ENCODE measurements around the gene GPR39. TPM values are rescaled to one million over a fixed set of nuclear protein-coding genes. Genes with fewer than 3 reads are reported as not detected.
A peak's percentile ranks its signal among the peaks of the same experiment; 100 is the strongest.

The GPR39 gene
- total RNA-seq, 1 donor from 2014 or later, result 9.0 TPM

DNA sequence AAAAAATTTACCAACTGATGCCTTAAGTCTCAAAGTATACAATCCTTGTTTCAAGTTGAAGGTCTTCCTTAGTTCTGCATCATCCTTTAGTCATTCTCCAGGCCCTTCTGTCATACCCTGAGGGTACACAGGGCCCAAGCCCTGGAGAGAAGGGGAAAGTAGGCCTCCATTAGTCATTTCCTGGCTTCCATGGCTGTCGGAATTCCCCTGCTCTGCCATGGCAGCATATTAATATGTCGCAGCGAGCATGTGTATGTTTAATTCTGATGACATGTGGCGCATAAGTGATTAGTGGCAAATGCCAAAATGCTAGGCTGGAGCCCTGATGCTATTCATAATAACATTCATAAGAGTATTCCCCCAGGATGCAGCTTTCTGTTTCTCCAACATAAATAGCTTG lies 22.1 kb downstream of the GPR39 start:
- no peak overlapping the region for H3K4me3 ChIP-seq (ENCODE audit: low read depth, low read length)

DNA sequence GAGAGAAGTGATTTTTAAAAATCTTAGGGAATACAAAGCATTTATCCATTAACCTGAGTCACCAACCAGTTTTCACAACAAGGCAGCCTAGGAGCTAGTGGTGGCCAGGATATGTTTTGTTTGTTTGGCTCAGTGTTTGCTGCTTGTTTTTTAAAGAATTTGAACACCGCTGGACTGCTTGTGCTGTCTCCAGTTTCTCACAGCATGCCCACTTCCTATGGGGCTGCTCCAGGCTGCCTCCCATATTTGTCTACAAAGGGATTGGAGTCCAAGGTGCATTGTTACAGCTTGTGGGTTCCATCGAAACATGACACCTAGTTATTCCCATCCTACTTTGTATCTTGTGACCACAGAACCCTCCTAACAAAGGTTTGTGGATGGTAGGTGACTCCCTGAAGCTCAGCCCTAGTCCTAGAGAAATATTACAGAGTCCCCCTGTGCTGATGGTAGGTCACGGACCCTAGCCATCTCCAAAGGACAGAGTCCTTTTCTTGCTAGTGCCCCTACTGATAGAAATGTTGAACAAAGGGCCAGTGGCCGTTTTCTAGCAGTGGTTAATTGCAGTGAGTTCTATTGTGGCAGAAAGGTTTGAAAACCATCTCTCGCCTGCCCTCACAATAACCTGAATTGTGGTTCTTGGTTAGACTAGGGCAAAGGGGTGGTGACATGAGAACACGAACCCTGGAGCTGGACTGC lies 23.2 kb downstream of the GPR39 start:
- TF ChIP-seq, protein P1, sequence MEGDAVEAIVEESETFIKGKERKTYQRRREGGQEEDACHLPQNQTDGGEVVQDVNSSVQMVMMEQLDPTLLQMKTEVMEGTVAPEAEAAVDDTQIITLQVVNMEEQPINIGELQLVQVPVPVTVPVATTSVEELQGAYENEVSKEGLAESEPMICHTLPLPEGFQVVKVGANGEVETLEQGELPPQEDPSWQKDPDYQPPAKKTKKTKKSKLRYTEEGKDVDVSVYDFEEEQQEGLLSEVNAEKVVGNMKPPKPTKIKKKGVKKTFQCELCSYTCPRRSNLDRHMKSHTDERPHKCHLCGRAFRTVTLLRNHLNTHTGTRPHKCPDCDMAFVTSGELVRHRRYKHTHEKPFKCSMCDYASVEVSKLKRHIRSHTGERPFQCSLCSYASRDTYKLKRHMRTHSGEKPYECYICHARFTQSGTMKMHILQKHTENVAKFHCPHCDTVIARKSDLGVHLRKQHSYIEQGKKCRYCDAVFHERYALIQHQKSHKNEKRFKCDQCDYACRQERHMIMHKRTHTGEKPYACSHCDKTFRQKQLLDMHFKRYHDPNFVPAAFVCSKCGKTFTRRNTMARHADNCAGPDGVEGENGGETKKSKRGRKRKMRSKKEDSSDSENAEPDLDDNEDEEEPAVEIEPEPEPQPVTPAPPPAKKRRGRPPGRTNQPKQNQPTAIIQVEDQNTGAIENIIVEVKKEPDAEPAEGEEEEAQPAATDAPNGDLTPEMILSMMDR (conservative IDR thresholded peaks at IDR 0.05; ENCODE audit: low read depth, low read length), result no peak
- no peak for DNase-seq (ENCODE audit: low read depth)
- no peak overlapping the region for H3K4me3 ChIP-seq (ENCODE audit: low read depth, low read length)

More for the DNA sequence above, 22.1 kb downstream of the GPR39 start:
- DNase-seq (ENCODE audit: low read depth), result peak; percentile 67
- TF ChIP-seq, protein P1 (conservative IDR thresholded peaks at IDR 0.05; ENCODE audit: low read depth, low read length), result no peak

DNA sequence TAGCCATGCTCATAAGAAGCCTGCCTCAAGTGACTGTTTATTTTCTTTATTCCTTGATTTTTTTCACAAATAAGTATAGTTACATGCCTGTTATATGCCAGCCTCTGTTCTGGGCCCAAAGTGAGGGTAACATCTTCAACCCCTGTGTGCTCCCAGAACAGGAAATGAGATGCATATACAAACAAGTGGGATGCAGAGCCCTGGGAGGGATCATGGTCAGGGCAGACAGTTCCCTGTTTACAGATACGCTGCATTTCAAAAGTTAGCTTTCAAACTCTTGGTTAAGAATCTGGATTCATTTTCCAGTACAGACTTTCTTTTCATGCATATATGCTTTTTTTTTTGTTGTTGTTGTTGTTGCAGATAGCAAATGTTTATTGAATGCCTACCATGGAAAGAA lies 24.4 kb downstream of the GPR39 start:
- no peak for DNase-seq (ENCODE audit: low read depth)
- TF ChIP-seq, protein P1 (conservative IDR thresholded peaks at IDR 0.05; ENCODE audit: low read depth, low read length), result no peak
- H3K4me3 ChIP-seq (ENCODE audit: low read depth, low read length), result no peak overlapping the region

DNA sequence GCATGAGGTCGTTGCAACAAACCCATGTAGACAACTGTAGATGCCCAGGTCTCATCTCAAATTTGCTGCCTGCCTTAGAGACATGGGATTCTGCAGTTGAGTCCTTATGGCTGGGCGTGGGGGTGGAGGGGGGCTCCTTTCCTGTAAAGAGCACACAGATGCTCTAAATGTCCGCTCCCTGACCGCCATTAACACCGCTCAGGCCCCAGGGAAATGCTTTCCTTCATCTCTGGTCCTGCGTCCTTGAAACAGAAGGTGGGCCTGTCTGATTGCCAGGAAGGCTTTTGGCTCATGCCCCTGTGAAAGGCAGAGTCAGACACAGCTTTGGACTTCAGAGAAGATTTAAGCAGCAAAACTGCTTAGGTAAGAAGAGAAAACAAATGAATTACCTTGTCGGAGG lies 25.7 kb downstream of the GPR39 start:
- TF ChIP-seq, protein P1 (conservative IDR thresholded peaks at IDR 0.05; ENCODE audit: low read depth, low read length), result no peak
- no peak for DNase-seq (ENCODE audit: low read depth)

DNA sequence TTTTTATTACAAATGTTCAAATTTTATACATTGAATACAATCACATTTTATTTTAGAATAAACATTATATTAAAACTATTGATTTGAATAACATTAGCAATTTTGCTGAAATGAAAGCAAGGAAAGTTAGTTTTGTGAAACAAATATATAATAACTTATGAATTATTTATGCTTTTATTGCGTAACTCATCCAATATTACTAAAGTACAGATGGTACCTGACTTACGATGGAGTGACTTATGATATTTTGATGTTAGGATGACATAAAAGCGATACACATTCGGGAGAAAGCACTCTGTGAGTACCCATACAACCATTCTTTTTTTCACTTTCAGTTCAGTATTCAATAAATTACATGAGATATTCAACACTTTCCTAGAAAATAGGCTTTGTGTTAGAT lies 26.5 kb downstream of the GPR39 start:
- DNase-seq (ENCODE audit: low read depth), result no peak
- TF ChIP-seq, protein P1 (conservative IDR thresholded peaks at IDR 0.05; ENCODE audit: low read depth, low read length), result no peak

More for the DNA sequence above, 25.7 kb downstream of the GPR39 start:
- no peak overlapping the region for H3K4me3 ChIP-seq (ENCODE audit: low read depth, low read length)

DNA sequence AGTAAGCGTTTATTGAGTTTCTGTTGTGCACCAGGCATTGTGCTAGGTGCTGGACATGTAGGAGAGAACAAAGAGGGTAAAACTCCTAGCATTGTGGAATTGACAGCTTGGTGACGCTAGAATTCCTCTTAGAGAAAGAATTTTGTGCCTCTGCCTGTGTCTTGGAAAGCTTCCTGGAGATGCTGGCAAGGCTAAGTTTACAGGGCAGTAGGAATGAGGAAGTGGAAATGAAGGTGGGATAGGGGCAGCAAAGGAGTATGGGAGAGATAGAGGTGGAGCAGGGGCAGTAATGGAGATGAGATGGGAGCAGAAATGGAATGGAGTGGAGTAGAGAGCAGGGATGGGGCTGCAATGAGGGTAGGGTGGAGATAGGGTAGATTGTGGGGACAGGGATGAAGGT lies 29.8 kb downstream of the GPR39 start:
- no peak overlapping the region for H3K4me3 ChIP-seq (ENCODE audit: low read depth, low read length)
- TF ChIP-seq, protein P1 (conservative IDR thresholded peaks at IDR 0.05; ENCODE audit: low read depth, low read length), result no peak
- no peak for DNase-seq (ENCODE audit: low read depth)

More for the DNA sequence above, 26.5 kb downstream of the GPR39 start:
- no peak overlapping the region for H3K4me3 ChIP-seq (ENCODE audit: low read depth, low read length)

DNA sequence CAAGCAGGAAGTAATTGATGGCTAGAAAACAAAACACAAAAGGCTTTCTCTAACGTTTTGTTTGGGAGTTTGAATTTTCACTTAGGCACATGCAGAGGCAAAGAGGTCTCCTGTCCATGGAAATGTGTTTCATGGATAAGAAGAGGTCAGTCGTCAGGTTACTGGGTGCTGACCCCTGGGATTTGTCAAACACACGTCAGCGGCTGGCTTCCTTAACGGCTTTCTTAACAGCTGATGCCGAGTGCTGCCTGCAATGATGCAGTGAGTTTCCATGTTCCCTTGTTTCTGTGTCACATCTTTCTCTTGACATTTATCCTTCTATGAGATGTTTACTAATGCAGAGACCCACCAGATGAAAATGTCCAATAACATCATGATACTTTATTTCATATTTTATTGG lies 31.7 kb downstream of the GPR39 start:
- TF ChIP-seq, protein P1 (conservative IDR thresholded peaks at IDR 0.05; ENCODE audit: low read depth, low read length), result no peak
- no peak overlapping the region for H3K4me3 ChIP-seq (ENCODE audit: low read depth, low read length)
- no peak for DNase-seq (ENCODE audit: low read depth)
